PFSK-1 (cell line): ENCODE data around the gene HTRA3.

Source experiments
- POLR2AphosphoS5 ChIP-seq: IDR thresholded peaks from 2 replicates; pipeline ENCODE4 v1.6.1; 2012; ENCODE audit warnings: low read depth, mild to moderate bottlenecking, control low read depth, low read length, moderate library complexity
- TAF1 ChIP-seq: IDR thresholded peaks from 2 replicates; pipeline ENCODE4 v1.6.1; 2012; ENCODE audit warnings: low read length, control low read depth, borderline replicate concordance; ENCODE audit not compliant: insufficient read depth
- TF ChIP-seq, protein P1 (sequence below), 2 experiments: IDR thresholded peaks; 2 replicates each; pipeline versions ENCODE4 v1.6.1 to v1.8.0; 2011 to 2012; ENCODE audit warnings: low read depth in 2 of 2, low read length in 2 of 2, control low read depth in 1 of 2, inconsistent platforms in 1 of 2, mild to moderate bottlenecking in 1 of 2, moderate library complexity in 1 of 2; ENCODE audit not compliant: insufficient read depth in 1 of 2

DNA sequence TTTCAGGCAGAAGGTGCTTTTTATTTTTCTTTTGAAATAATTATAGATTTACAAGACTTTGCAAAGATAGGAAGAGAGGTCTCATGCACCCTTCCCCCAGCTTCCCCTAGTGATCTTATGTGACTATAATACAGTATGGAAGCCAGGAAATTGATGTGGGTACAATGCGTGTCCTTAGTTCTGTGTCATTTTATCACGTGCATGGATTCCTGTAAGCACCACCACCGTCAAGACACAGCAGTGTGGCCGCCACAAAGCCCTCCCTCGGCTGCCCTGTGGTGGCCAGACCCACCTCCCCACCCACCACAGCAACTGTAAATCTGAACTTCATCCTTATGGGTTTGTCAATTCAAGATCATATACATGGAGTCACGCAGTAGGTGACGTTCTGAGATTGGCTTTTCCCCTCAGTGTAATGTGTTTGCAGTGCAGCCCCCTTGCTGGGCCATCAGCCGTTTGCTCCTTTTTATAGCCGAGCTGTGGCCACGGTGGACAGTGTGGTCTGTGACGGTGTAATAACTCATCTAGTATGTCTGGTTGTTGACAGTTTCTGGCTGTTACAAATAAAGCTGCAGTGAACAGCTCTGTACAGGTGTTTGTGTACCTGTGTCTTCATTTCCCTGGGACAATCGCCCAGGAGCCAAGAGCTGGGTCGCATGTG lies 10.9 kb upstream of the HTRA3 start:
- no peak for TF ChIP-seq POLR2AphosphoS5
- TF ChIP-seq TAF1, result no peak
- TF ChIP-seq, protein P1, sequence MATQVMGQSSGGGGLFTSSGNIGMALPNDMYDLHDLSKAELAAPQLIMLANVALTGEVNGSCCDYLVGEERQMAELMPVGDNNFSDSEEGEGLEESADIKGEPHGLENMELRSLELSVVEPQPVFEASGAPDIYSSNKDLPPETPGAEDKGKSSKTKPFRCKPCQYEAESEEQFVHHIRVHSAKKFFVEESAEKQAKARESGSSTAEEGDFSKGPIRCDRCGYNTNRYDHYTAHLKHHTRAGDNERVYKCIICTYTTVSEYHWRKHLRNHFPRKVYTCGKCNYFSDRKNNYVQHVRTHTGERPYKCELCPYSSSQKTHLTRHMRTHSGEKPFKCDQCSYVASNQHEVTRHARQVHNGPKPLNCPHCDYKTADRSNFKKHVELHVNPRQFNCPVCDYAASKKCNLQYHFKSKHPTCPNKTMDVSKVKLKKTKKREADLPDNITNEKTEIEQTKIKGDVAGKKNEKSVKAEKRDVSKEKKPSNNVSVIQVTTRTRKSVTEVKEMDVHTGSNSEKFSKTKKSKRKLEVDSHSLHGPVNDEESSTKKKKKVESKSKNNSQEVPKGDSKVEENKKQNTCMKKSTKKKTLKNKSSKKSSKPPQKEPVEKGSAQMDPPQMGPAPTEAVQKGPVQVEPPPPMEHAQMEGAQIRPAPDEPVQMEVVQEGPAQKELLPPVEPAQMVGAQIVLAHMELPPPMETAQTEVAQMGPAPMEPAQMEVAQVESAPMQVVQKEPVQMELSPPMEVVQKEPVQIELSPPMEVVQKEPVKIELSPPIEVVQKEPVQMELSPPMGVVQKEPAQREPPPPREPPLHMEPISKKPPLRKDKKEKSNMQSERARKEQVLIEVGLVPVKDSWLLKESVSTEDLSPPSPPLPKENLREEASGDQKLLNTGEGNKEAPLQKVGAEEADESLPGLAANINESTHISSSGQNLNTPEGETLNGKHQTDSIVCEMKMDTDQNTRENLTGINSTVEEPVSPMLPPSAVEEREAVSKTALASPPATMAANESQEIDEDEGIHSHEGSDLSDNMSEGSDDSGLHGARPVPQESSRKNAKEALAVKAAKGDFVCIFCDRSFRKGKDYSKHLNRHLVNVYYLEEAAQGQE (IDR thresholded peaks at IDR 0.05; ENCODE audit: insufficient read depth in 1 of 2, low read depth in 2 of 2, low read length in 2 of 2), result no peak
